HK-2 (cell line): ENCODE measurements around the gene ADORA3.
A peak's percentile ranks its signal among the peaks of the same experiment; 100 is the strongest.
"Not testable (repeated sequence)": the region's sequence is repeated elsewhere in the genome, so short reads cannot be mapped to it uniquely, and the experiment has no call there.

Source experiments
- DNase-seq: peaks from one replicate; pipeline ENCODE4 v3.0.0-alpha.2; 2018; ENCODE audit not compliant: unreplicated experiment

The ADORA3 gene

GRCh38 chr1:111503585-111504060 is at the start of gene ADORA3, which contains the start of gene TMIGD3:
Gene ADORA3, minus strand, starts transcription at chr1:111503633. Its CDS starts 279 bp downstream, at chr1:111503354.
Gene TMIGD3, minus strand, starts transcription at chr1:111503633. Its CDS starts 279 bp downstream, at chr1:111503354.
- DNase-seq = no peak

GRCh38 chr1:111553196-111553595 is 49.8 kb upstream of the ADORA3 start:
- DNase-seq = peak; percentile 24

GRCh38 chr1:111552587-111552986 is 49.2 kb upstream of the ADORA3 start:
- DNase-seq = no peak

GRCh38 chr1:111551623-111552411 is 48.4 kb upstream of the ADORA3 start:
- DNase-seq = no peak

- not testable (repeated sequence) for DNase-seq
Measured at GRCh38 chr1:111547786-111548185, 44.4 kb upstream of the ADORA3 start.

GRCh38 chr1:111542187-111542586 is 38.8 kb upstream of the ADORA3 start:
- DNase-seq = peak; percentile 11

- DNase-seq = peak; percentile 13
Measured at GRCh38 chr1:111541721-111542120, 38.3 kb upstream of the ADORA3 start.

GRCh38 chr1:111540928-111541327 is 37.5 kb upstream of the ADORA3 start:
- no peak for DNase-seq

GRCh38 chr1:111538343-111539025 is 35.1 kb upstream of the ADORA3 start:
- no peak for DNase-seq

GRCh38 chr1:111535256-111536191 is 32.1 kb upstream of the ADORA3 start:
- no peak for DNase-seq

GRCh38 chr1:111520053-111520452 is 16.6 kb upstream of the ADORA3 start:
- DNase-seq = no peak

GRCh38 chr1:111517469-111518225 is 14.2 kb upstream of the ADORA3 start:
- no peak for DNase-seq

GRCh38 chr1:111516005-111516535 is 12.6 kb upstream of the ADORA3 start:
- DNase-seq = no peak

- no peak for DNase-seq
Measured at GRCh38 chr1:111515291-111516004, 12.0 kb upstream of the ADORA3 start.

GRCh38 chr1:111513410-111514020 is 10.1 kb upstream of the ADORA3 start:
- no peak for DNase-seq

- DNase-seq = no peak
Measured at GRCh38 chr1:111512931-111513330, 9.5 kb upstream of the ADORA3 start.

GRCh38 chr1:111512132-111512889 is 8.9 kb upstream of the ADORA3 start:
- DNase-seq = no peak

GRCh38 chr1:111511370-111511769 is 7.9 kb upstream of the ADORA3 start:
- DNase-seq = no peak

GRCh38 chr1:111509997-111510375 is 6.6 kb upstream of the ADORA3 start:
- no peak for DNase-seq
